ENCODE results near the gene ARHGAP26. TPM values are rescaled to one million over a fixed set of nuclear protein-coding genes. Genes with fewer than 3 reads are reported as not detected.

The ARHGAP26 gene
- polyA plus RNA-seq, 3 donors, result 26.5 to 56.8 (median 28.7) TPM

GRCh38 chr5:143156572-143156971 lies 386.4 kb downstream of the ARHGAP26 start:
- Histone ChIP-seq H2AFZ (ENCODE audit: insufficient read depth, low read depth, low read length, poor library complexity, severe bottlenecking) (no peak overlapping the region), H4K20me1 (ENCODE audit: insufficient read depth, low read length) (peaks cover 75% of the 10 kb centered on the region), H3K9me3 (replicated peaks in 1 of 2; ENCODE audit: control insufficient read depth in 1 of 2, insufficient read depth in 1 of 2, low read length in 2 of 2) (no peaks in the 10 kb centered on the region), H3K27ac (ENCODE audit: low read depth in 1 of 2, low read length in 2 of 2) (no peak overlapping the region), H3K27me3 (ENCODE audit: control insufficient read depth in 2 of 2, insufficient read depth in 2 of 2, low read length in 2 of 2) (no peaks in the 10 kb centered on the region), H3K4me2 (replicated peaks; ENCODE audit: extremely low read depth, low read length, poor library complexity, severe bottlenecking) (no peak overlapping the region), H3K4me1 (ENCODE audit: control insufficient read depth in 1 of 2, insufficient read depth in 2 of 2, low read length in 2 of 2) (peaks cover 6 to 15% of the 10 kb centered on the region in 2 donors), H3K79me2 (ENCODE audit: insufficient read depth, low read length) (no peaks in the 10 kb centered on the region), H3K36me3 (replicated peaks in 1 of 2; ENCODE audit: control insufficient read depth in 1 of 2, insufficient read depth in 2 of 2, low read length in 2 of 2) (peaks cover 16 to 65% of the 10 kb centered on the region in 2 donors), H3K4me3 (replicated peaks in 1 of 3; ENCODE audit: low read depth in 2 of 3, low read length in 3 of 3) (no peak overlapping the region), H3K9ac (ENCODE audit: insufficient read depth, low read length, poor library complexity, severe bottlenecking) (no peak overlapping the region)
- TF ChIP-seq, protein P1, sequence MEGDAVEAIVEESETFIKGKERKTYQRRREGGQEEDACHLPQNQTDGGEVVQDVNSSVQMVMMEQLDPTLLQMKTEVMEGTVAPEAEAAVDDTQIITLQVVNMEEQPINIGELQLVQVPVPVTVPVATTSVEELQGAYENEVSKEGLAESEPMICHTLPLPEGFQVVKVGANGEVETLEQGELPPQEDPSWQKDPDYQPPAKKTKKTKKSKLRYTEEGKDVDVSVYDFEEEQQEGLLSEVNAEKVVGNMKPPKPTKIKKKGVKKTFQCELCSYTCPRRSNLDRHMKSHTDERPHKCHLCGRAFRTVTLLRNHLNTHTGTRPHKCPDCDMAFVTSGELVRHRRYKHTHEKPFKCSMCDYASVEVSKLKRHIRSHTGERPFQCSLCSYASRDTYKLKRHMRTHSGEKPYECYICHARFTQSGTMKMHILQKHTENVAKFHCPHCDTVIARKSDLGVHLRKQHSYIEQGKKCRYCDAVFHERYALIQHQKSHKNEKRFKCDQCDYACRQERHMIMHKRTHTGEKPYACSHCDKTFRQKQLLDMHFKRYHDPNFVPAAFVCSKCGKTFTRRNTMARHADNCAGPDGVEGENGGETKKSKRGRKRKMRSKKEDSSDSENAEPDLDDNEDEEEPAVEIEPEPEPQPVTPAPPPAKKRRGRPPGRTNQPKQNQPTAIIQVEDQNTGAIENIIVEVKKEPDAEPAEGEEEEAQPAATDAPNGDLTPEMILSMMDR (IDR thresholded peaks at IDR 0.05), result no peak
- peaks cover 24% of the 10 kb centered on the region for H3K4me1 Mint-ChIP-seq
- H3K27ac Mint-ChIP-seq, result no peak overlapping the region
- no peak for DNase-seq
- 100% methylated on average over 1 of the region's 4 CpGs for WGBS (ENCODE audit: insufficient coverage)
- no peaks in the 10 kb centered on the region for H3K9me3 Mint-ChIP-seq
- intact Hi-C loops (cut with micrococcal nuclease), result no loop called here
- no peak overlapping the region for H3K4me3 Mint-ChIP-seq
- no peaks in the 10 kb centered on the region for H3K27me3 Mint-ChIP-seq (ENCODE audit: low read depth in 3 of 3)
- H3K36me3 Mint-ChIP-seq, result peaks cover 57 to 73% of the 10 kb centered on the region in 2 donors

DNA sequence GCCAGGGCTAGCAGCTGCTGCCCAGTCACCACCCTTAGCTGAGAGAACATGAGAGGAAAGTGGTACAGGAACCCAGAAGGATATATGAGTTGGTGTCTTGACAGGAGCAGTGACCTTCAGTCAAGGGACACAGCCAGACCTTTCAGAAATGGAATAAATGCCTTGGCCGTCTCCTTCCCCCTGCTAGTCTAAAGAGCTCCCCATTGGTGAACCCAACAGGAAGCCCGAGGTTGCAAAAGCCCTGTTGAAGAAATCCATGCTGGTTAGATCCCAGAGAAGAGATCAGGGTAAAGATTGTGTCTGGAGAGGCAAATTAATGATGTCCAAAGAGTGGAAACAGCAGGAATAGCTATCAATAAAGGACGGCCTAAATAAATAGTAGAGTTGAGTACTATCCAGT lies 388.9 kb downstream of the ARHGAP26 start:
- H3K27me3 ChIP-seq (ENCODE audit: control insufficient read depth in 2 of 2, insufficient read depth in 2 of 2, low read length in 2 of 2), result no peaks in the 10 kb centered on the region
- Mint-ChIP-seq H3K4me1 (peaks cover 31% of the 10 kb centered on the region), H3K9me3 (no peaks in the 10 kb centered on the region), H3K27ac (peak overlapping the region in 4 of 7 donors; percentile 4 to 64 (median 48)), H3K36me3 (peaks cover 60 to 76% of the 10 kb centered on the region in 2 donors), H3K27me3 (ENCODE audit: low read depth in 3 of 3) (no peaks in the 10 kb centered on the region), H3K4me3 (no peak overlapping the region)
- intact Hi-C loops (cut with micrococcal nuclease), result no loop called here
- no peak overlapping the region for H3K9ac ChIP-seq (ENCODE audit: insufficient read depth, low read length, poor library complexity, severe bottlenecking)
- H3K4me2 ChIP-seq (replicated peaks; ENCODE audit: extremely low read depth, low read length, poor library complexity, severe bottlenecking), result no peak overlapping the region
- TF ChIP-seq, protein P1 (IDR thresholded peaks at IDR 0.05), result no peak
- no peak overlapping the region for H2AFZ ChIP-seq (ENCODE audit: insufficient read depth, low read depth, low read length, poor library complexity, severe bottlenecking)
- peaks cover 73% of the 10 kb centered on the region for H4K20me1 ChIP-seq (ENCODE audit: insufficient read depth, low read length)
- peak overlapping the region in 1 of 2 donors; percentile 32 for H3K27ac ChIP-seq (ENCODE audit: low read depth in 1 of 2, low read length in 2 of 2)
- H3K4me3 ChIP-seq (replicated peaks in 1 of 3; ENCODE audit: low read depth in 2 of 3, low read length in 3 of 3), result no peak overlapping the region
- H3K36me3 ChIP-seq (replicated peaks in 1 of 2; ENCODE audit: control insufficient read depth in 1 of 2, insufficient read depth in 2 of 2, low read length in 2 of 2), result peaks cover 16 to 49% of the 10 kb centered on the region in 2 donors
- peak in 1 of 3 donors; percentile 17 for DNase-seq
- H3K9me3 ChIP-seq (replicated peaks in 1 of 2; ENCODE audit: control insufficient read depth in 1 of 2, insufficient read depth in 1 of 2, low read length in 2 of 2), result no peaks in the 10 kb centered on the region
- H3K79me2 ChIP-seq (ENCODE audit: insufficient read depth, low read length), result no peaks in the 10 kb centered on the region
- peaks cover 16 to 19% of the 10 kb centered on the region in 2 donors for H3K4me1 ChIP-seq (ENCODE audit: control insufficient read depth in 1 of 2, insufficient read depth in 2 of 2, low read length in 2 of 2)
- WGBS (ENCODE audit: insufficient coverage), result 67% methylated on average over 2 of the region's 3 CpGs
